ENCODE measurements around the gene FANCD2OS. TPM values are rescaled to one million over a fixed set of nuclear protein-coding genes. Genes with fewer than 3 reads are reported as not detected.

Gene FANCD2OS
- total RNA-seq, 2 experiments from 2014 or later, result not detected

DNA sequence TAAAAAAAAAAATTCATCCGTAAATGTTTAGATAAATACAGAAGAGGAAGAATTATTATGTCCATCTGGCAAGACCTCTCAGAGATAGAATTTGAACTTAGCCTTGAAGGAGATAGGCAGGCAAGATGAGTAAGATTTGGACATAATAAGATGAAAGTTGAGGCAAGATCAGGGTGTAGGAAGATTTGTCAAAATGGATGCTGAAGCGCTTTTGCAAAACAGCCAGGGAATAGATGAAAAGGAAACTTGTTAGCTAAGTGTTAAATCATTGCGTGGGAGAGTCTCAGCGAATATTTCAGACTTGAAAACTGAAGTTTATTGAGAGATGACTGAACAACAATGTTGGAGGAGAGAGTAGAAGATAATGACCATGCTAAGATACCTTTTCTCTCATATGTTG is 14.7 kb upstream of the FANCD2OS start:
- ATAC-seq (ENCODE audit: poor library complexity) (no peak), DNase-seq (no peak)
- Histone ChIP-seq H3K36me3 (ENCODE audit: insufficient read depth, low read length) (peaks cover 33% of the 10 kb centered on the region), H3K27me3 (ENCODE audit: control insufficient read depth in 1 of 2, insufficient read depth in 2 of 2, low read length in 2 of 2) (no peaks in the 10 kb centered on the region), H3K4me1 (ENCODE audit: insufficient read depth, low read length) (peaks cover 19% of the 10 kb centered on the region), H3K27ac (ENCODE audit: low read depth in 1 of 2, low read length in 2 of 2) (peak overlapping the region in 1 of 2 donors; percentile 10), H3K9me3 (ENCODE audit: control insufficient read depth in 1 of 2, insufficient read depth in 1 of 2, low read length in 2 of 2) (no peaks in the 10 kb centered on the region), H3K4me3 (ENCODE audit: low read length) (no peak overlapping the region)
- H3K36me3 Mint-ChIP-seq (ENCODE audit: low read depth), result peaks cover 74% of the 10 kb centered on the region
- peaks cover 50% of the 10 kb centered on the region for H3K4me1 Mint-ChIP-seq (ENCODE audit: low read depth)
- H3K27ac Mint-ChIP-seq, result peak overlapping the region; percentile 6
- no peaks in the 10 kb centered on the region for H3K9me3 Mint-ChIP-seq
- intact Hi-C loops (cut with DNase I, micrococcal nuclease), result no loop called here
- TF ChIP-seq, protein P1, sequence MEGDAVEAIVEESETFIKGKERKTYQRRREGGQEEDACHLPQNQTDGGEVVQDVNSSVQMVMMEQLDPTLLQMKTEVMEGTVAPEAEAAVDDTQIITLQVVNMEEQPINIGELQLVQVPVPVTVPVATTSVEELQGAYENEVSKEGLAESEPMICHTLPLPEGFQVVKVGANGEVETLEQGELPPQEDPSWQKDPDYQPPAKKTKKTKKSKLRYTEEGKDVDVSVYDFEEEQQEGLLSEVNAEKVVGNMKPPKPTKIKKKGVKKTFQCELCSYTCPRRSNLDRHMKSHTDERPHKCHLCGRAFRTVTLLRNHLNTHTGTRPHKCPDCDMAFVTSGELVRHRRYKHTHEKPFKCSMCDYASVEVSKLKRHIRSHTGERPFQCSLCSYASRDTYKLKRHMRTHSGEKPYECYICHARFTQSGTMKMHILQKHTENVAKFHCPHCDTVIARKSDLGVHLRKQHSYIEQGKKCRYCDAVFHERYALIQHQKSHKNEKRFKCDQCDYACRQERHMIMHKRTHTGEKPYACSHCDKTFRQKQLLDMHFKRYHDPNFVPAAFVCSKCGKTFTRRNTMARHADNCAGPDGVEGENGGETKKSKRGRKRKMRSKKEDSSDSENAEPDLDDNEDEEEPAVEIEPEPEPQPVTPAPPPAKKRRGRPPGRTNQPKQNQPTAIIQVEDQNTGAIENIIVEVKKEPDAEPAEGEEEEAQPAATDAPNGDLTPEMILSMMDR (IDR thresholded peaks at IDR 0.05), result no peak
- ChIA-PET POLR2A (no interaction called here), CTCF (no interaction called here)
- peak overlapping the region; percentile 0 for H3K4me3 Mint-ChIP-seq
- H3K27me3 Mint-ChIP-seq, result no peaks in the 10 kb centered on the region

GRCh38 chr3:10121064-10121463 is 13.0 kb upstream of the FANCD2OS start:
- Mint-ChIP-seq H3K27ac (peak overlapping the region; percentile 66), H3K36me3 (ENCODE audit: low read depth) (peaks cover 65% of the 10 kb centered on the region), H3K4me3 (peak overlapping the region; percentile 56), H3K9me3 (no peaks in the 10 kb centered on the region), H3K27me3 (no peaks in the 10 kb centered on the region), H3K4me1 (ENCODE audit: low read depth) (peaks cover 59% of the 10 kb centered on the region)
- no peaks in the 10 kb centered on the region for H3K27me3 ChIP-seq (ENCODE audit: control insufficient read depth in 1 of 2, insufficient read depth in 2 of 2, low read length in 2 of 2)
- TF ChIP-seq, protein P1 (IDR thresholded peaks at IDR 0.05), result no peak
- H3K9me3 ChIP-seq (ENCODE audit: control insufficient read depth in 1 of 2, insufficient read depth in 1 of 2, low read length in 2 of 2), result no peaks in the 10 kb centered on the region
- ChIA-PET POLR2A (no interaction called here), CTCF (no interaction called here)
- no peak overlapping the region for H3K27ac ChIP-seq (ENCODE audit: low read depth in 1 of 2, low read length in 2 of 2)
- DNase-seq (no peak), ATAC-seq (ENCODE audit: poor library complexity) (no peak)
- H3K4me3 ChIP-seq (ENCODE audit: low read length), result no peak overlapping the region
- H3K4me1 ChIP-seq (ENCODE audit: insufficient read depth, low read length), result peaks cover 36% of the 10 kb centered on the region
- intact Hi-C loops (cut with DNase I, micrococcal nuclease), result no loop called here
- peaks cover 19% of the 10 kb centered on the region for H3K36me3 ChIP-seq (ENCODE audit: insufficient read depth, low read length)

DNA sequence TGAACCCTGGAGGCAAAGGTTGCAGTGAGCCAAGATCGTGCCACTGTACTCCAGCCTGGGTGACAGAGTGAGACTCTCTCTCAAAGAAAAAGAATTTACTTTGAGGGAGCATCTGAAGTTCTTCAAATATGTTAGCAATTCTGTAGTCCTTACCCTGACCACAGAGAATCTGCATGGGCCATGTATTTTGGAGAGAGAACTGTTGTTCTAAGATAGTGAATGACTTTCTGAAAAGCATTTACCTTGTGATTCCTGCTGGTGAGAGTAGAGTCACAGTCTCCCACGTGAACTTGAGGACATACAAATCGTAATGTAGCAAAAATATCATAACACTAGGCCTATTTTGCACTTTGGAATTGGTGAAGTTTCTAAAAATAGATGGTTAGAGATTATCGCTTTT is 11.3 kb upstream of the FANCD2OS start:
- TF ChIP-seq, protein P1 (IDR thresholded peaks at IDR 0.05), result no peak
- intact Hi-C loops (cut with DNase I, micrococcal nuclease), result loop anchor here in 1 of 2 experiments (10.0 kb wide), 1 partner anchor 145 kb away; no protein-coding TSS in a partner anchor
- no peak for ATAC-seq (ENCODE audit: poor library complexity)

More for the DNA sequence above, 11.3 kb upstream of the FANCD2OS start:
- Histone ChIP-seq H3K4me1 (ENCODE audit: insufficient read depth, low read length) (peaks cover 43% of the 10 kb centered on the region), H3K27ac (ENCODE audit: low read depth in 1 of 2, low read length in 2 of 2) (no peak overlapping the region), H3K36me3 (ENCODE audit: insufficient read depth, low read length) (peaks cover 9% of the 10 kb centered on the region), H3K27me3 (ENCODE audit: control insufficient read depth in 1 of 2, insufficient read depth in 2 of 2, low read length in 2 of 2) (no peaks in the 10 kb centered on the region), H3K9me3 (ENCODE audit: control insufficient read depth in 1 of 2, insufficient read depth in 1 of 2, low read length in 2 of 2) (no peaks in the 10 kb centered on the region), H3K4me3 (ENCODE audit: low read length) (no peak overlapping the region)
- Mint-ChIP-seq H3K9me3 (no peaks in the 10 kb centered on the region), H3K36me3 (ENCODE audit: low read depth) (peaks cover 56% of the 10 kb centered on the region), H3K4me3 (no peak overlapping the region), H3K27me3 (no peaks in the 10 kb centered on the region), H3K4me1 (ENCODE audit: low read depth) (peaks cover 58% of the 10 kb centered on the region), H3K27ac (no peak overlapping the region)
- POLR2A ChIA-PET, result no interaction called here
- DNase-seq, result no peak
- CTCF ChIA-PET, result no interaction called here
